Body of pancreas (tissue), 4 donors: ENCODE results near the gene TLX2. TPM values are rescaled to one million over a fixed set of nuclear protein-coding genes. Genes with fewer than 3 reads are reported as not detected.

Experiments used
- ATAC-seq: fragments of 150-250 bp; one replicate; pipeline ENCODE4 v1.9.1; 2016
- DNase-seq, 4 donors: peaks; one replicate each; pipeline ENCODE4 v3.0.0-alpha.2; 2019
- H3K27ac ChIP-seq, 4 donors: fragments of 200-600 bp; sonication (generic); 1 replicate in 3 of 4; 2 replicates in 1 of 4; pipeline versions ENCODE4 v1.5.1 to v1.6.1; 2016 to 2019; ENCODE audit warnings: mild to moderate bottlenecking in 1 of 4, mixed read lengths in 1 of 4, moderate library complexity in 1 of 4
- H3K27me3 ChIP-seq, 2 donors: fragments of 200-600 bp; sonication (generic); one replicate each; pipeline ENCODE4 v1.6.0; 2016; ENCODE audit warnings: mild to moderate bottlenecking in 1 of 2
- H3K36me3 ChIP-seq, 2 donors: fragments of 200-600 bp; sonication (generic); replicated peaks in 1 of 2; 2 replicates each; pipeline ENCODE4 v1.5.1; 2016; ENCODE audit warnings: low read depth in 2 of 2; ENCODE audit not compliant: insufficient read depth in 1 of 2
- H3K4me1 ChIP-seq: fragments of 200-600 bp; sonication (generic); one replicate; pipeline ENCODE4 v1.6.0; 2016
- H3K4me3 ChIP-seq, 2 donors: fragments of 200-600 bp; sonication (generic); 1 replicate in 1 of 2; 2 replicates in 1 of 2; pipeline ENCODE4 v1.5.1; 2016 to 2019
- H3K9me3 ChIP-seq, 3 donors: fragments of 200-600 bp; sonication (generic); 1 replicate in 2 of 3; 2 replicates in 1 of 3; pipeline ENCODE4 v1.5.1; 2016
- POLR2A ChIP-seq, 3 donors: fragments of 450-650 bp; IDR thresholded peaks; one replicate each; pipeline ENCODE4 v1.6.1; 2016; ENCODE audit warnings: antibody characterized with exemption in 3 of 3, mild to moderate bottlenecking in 2 of 3
- WGBS, 2 donors: methylation state at CpG; one replicate each; pipeline ENCODE4 v1.1.5; 2017; 5-methylcytosine and 5-hydroxymethylcytosine counted together
- intact Hi-C: fragments of 100-400 bp; cut with DNase I; formaldehyde crosslinking; loops from one replicate; pipeline ENCODE4 v1.15.1; 2023
- total RNA-seq, 2 donors: library from RNA; depleted of rRNA; stranded (reverse); fragments of >200 nt; gene quantifications; one replicate each; pipeline ENCODE4 v1.1.0, GENCODE V29; 2016
- TF ChIP-seq, protein P1 (sequence below), 7 experiments: fragments of 450-650 bp in 4 of 7; fragments of 200-600 bp in 3 of 7; sonication (generic) in 3 of 7; IDR thresholded peaks; one replicate each; pipeline ENCODE4 v1.5.1; 2016 to 2019; ENCODE audit warnings: antibody characterized with exemption in 7 of 7

Gene TLX2
- total RNA-seq, 2 donors from 2014 or later: not detected

DNA sequence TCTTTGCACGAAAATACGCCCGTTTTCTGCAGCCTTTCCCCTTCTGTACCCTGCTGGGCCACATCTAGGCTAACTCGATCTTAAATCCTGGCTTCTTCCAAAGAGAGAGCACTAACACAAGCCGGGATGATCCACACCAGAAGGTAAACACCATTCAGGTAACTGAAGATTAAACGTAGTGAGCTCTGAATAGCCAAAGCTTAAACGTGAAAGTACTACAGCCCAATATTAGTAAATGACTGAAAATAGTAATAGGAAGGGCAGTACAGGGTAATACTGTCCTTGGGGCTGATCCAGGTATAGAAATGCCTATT is 41.3 kb upstream of the TLX2 start:
- Histone ChIP-seq H3K9me3 (no peaks in the 10 kb centered on the region), H3K36me3 (peaks cover 0 to 3% of the 10 kb centered on the region in 2 donors), H3K4me3 (peak overlapping the region; percentile 28 to 54), H3K4me1 (peaks cover 22% of the 10 kb centered on the region), H3K27ac (peak overlapping the region; percentile 73 to 92 (median 90)), H3K27me3 (no peaks in the 10 kb centered on the region)
- TF ChIP-seq, protein P1, sequence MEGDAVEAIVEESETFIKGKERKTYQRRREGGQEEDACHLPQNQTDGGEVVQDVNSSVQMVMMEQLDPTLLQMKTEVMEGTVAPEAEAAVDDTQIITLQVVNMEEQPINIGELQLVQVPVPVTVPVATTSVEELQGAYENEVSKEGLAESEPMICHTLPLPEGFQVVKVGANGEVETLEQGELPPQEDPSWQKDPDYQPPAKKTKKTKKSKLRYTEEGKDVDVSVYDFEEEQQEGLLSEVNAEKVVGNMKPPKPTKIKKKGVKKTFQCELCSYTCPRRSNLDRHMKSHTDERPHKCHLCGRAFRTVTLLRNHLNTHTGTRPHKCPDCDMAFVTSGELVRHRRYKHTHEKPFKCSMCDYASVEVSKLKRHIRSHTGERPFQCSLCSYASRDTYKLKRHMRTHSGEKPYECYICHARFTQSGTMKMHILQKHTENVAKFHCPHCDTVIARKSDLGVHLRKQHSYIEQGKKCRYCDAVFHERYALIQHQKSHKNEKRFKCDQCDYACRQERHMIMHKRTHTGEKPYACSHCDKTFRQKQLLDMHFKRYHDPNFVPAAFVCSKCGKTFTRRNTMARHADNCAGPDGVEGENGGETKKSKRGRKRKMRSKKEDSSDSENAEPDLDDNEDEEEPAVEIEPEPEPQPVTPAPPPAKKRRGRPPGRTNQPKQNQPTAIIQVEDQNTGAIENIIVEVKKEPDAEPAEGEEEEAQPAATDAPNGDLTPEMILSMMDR (IDR thresholded peaks at IDR 0.05): no peak
- TF ChIP-seq POLR2A (IDR thresholded peaks at IDR 0.05): no peak
- 4 to 11% methylated on average over 7 of the region's 7 CpGs for WGBS, 2 donors
- ATAC-seq (peak; percentile 6), DNase-seq (no peak)
- intact Hi-C loops: no loop called here

DNA sequence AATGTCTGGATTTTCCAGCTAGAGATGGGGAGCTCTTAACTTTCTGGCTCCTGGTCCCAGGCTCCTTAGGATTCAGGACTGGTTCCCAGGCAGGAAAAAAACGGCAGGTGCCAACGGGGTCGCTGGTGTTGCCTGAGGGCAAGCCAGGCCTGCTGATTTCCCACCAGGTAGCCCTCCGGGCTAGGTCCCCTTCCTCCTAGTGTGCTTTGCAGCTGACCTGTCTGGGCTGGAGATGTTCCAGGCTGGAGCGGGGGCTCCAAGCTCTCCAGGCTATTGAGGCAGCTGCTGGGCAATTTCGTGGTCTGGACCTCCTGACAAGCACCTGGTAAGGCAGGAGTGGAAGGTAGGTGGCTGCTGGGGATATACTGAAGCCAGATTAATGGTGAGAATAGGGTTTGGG is 39.8 kb upstream of the TLX2 start:
- Histone ChIP-seq H3K36me3 (peaks cover 0 to 3% of the 10 kb centered on the region in 2 donors), H3K27ac (no peak overlapping the region), H3K9me3 (no peaks in the 10 kb centered on the region), H3K4me1 (peaks cover 22% of the 10 kb centered on the region), H3K27me3 (no peaks in the 10 kb centered on the region), H3K4me3 (no peak overlapping the region)
- ATAC-seq (no peak), DNase-seq (no peak)
- intact Hi-C loops: no loop called here
- TF ChIP-seq POLR2A (IDR thresholded peaks at IDR 0.05): no peak
- whole genome bisulfite sequencing, 2 donors: 87 to 88% methylated on average over 5 to 6 of the region's 6 CpGs

DNA sequence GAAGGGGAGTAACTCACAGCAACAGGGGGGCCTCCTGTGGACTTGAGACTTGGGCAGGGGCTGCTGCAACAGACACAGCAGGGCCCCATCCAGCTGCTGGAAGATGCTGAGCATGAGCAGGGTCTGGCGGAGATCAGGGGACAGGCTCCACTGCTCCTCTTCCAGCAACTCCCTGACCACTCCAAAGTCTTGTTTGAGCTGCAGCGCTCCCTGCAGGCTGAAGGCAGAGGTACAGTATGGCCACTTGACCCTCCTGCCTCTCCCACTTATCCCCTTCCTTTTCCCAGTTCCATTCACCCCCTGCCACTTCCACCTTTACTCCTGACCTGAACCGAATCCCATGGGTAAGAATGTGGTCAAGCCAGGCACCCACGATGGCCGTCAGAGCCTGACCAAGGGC is 39.4 kb upstream of the TLX2 start:
- ATAC-seq (no peak), DNase-seq (no peak)
- no peak for TF ChIP-seq POLR2A (IDR thresholded peaks at IDR 0.05)
- TF ChIP-seq, protein P1 (IDR thresholded peaks at IDR 0.05): no peak
- Histone ChIP-seq H3K27me3 (no peaks in the 10 kb centered on the region), H3K4me3 (no peak overlapping the region), H3K9me3 (no peaks in the 10 kb centered on the region), H3K36me3 (peaks cover 0 to 3% of the 10 kb centered on the region in 2 donors), H3K27ac (no peak overlapping the region), H3K4me1 (peaks cover 22% of the 10 kb centered on the region)
- WGBS, 2 donors: 91 to 92% methylated on average over 5 of the region's 5 CpGs
- intact Hi-C loops: no loop called here

DNA sequence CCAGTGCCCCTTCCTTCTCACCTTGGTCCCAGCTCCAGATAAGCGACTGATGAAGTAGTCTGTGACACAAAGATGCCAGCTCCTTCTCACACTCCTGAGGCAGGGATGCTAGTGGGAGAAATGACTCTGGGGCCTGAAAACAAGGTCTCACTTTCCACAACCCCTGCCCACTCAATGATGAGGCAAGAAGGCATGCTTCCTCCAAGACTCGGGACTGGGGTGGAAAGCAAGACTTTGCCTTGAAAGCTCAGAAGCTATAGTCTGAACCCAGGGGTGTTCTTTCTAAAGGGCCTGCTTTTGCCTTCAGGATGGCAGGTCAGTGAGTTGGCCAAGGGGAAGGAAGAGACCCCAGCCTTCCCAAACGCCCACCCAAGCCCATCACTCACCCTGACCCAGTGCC is 32.8 kb upstream of the TLX2 start:
- Histone ChIP-seq H3K27ac (peak overlapping the region in 1 of 4 donors; percentile 83), H3K36me3 (no peaks in the 10 kb centered on the region)
- intact Hi-C loops: no loop called here

DNA sequence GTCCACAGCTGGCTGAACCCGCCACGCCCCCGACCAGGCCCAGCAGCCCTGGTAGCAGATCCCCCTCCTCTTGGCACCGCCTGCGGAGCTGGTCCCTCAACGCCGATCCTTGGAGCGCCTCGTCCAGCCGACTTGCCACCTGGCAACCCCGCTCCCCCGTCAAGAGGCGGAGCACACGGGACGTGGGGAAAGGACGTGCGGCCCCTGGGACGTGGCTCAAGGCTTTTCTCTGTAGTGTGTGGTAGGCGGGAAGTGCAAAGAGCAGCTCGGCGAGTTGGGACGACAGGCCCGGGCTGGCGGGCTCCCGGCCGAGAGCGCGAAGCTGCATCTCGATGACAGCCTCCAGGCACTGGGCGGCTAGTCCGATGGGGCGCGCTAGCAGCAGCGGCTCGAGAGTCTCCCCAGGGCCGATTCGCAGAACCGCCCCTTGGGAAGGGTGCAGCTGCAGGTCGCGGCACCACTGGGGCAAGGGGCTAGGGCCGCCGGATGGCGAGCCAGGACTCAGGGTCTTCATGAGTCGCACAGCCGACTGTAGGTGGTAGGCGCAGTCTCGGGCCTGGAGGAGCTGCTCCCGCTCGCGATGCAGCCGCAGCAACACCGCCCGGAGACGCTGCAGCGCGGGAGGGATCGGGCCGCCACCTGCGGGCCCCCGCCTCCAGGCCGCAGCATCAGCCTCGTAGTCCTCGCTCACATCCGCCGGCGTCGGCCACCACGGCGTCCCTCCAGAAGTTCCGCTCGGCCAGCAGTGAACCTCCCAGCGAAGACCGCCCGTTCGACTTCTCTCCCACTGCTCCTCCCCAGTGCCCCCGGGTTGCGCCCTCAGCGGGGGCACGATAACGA is 32.1 kb upstream of the TLX2 start:
- WGBS, 2 donors: 0 to 2% methylated on average over 1 to 75 of the region's 80 CpGs
- intact Hi-C loops: no loop called here
- Histone ChIP-seq H3K9me3 (no peaks in the 10 kb centered on the region), H3K36me3 (no peaks in the 10 kb centered on the region), H3K4me1 (peaks cover 27% of the 10 kb centered on the region), H3K27me3 (no peaks in the 10 kb centered on the region), H3K4me3 (peak overlapping the region; percentile 35 to 67), H3K27ac (peak overlapping the region; percentile 74 to 89 (median 80))
- DNase-seq (peak in 3 of 4 donors; percentile 23 to 63 (median 56)), ATAC-seq (peak; percentile 53)
- TF ChIP-seq POLR2A (IDR thresholded peaks at IDR 0.05): no peak
- TF ChIP-seq, protein P1 (IDR thresholded peaks at IDR 0.05): no peak

More for the DNA sequence above, 32.8 kb upstream of the TLX2 start:
- WGBS, 2 donors: 43% methylated on average over 3 of the region's 3 CpGs
- no peak for TF ChIP-seq POLR2A (IDR thresholded peaks at IDR 0.05)
- TF ChIP-seq, protein P1 (IDR thresholded peaks at IDR 0.05): no peak
- H3K4me3 ChIP-seq: peak overlapping the region in 1 of 2 donors; percentile 35
- no peaks in the 10 kb centered on the region for H3K9me3 ChIP-seq
- ATAC-seq (no peak), DNase-seq (no peak)
- peaks cover 27% of the 10 kb centered on the region for H3K4me1 ChIP-seq
- H3K27me3 ChIP-seq: no peaks in the 10 kb centered on the region
